NCI-H1105 (cell line): ENCODE data around the gene GPC1.

ENCODE experiments used
- DNase-seq: peaks from one replicate; lab custom pipeline; 2025; lab: John Stamatoyannopoulos, UW

GPC1 gene

DNA sequence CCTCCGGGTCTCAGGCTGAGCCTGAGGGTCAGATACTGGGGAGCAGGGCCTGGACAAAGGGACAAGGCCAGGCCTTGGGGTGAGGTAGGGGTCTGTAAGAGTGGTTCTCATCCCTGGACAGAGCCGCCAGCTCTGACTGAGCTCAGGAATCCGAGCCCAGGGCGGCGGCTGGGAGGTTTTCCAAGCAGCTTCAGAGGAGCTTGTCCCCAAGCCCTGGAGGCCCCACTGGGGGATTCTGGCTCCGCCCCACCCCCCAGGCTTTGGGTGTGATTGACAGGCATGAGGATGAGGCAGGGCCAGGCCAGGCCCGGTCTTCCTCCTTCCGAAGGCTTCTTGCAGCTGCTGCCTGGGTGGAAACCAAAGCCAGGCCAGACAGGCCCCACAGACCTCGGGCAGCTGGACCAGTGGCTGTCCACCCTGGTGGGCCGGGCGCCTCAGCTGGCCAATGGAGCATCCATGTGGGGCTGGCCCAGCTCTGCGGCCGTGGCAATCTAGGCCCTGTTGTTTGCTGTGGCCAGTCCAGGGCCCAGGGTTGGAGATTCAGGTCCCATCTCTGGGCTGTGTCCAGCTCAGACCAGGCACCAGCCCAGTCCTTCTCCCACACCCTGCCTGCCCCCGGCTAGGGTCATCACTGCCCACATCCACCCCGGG, 23.1 kb upstream of the GPC1 start:
- no peak for DNase-seq

- DNase-seq, result no peak
Measured at GRCh38 chr2:240412975-240413812, 22.3 kb upstream of the GPC1 start.

GRCh38 chr2:240413813-240414429, 21.5 kb upstream of the GPC1 start:
- DNase-seq, result no peak

GRCh38 chr2:240416821-240417220, 18.6 kb upstream of the GPC1 start:
- DNase-seq, result no peak

DNA sequence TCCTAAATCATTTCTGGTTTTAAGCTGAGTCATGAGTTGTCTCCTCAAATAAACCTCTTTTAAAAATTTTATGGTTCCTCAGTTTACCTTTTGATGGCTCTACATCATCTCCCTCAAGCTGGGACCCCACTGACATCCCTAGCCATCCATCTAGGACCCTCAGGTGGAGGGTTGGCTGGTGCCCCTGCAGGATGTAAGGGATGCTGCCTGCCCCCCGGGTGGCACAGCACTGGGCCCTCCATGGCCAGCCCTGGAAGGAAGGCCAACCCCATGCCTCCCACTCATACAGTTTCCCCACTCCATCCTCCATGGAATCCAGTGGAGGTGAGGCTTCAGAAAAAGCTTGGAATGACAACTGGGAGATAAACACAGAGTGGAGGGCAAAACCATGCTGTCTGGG, 17.2 kb upstream of the GPC1 start:
- DNase-seq, result no peak

GRCh38 chr2:240419271-240419670, 16.2 kb upstream of the GPC1 start:
- DNase-seq, result no peak

- no peak for DNase-seq
Measured at GRCh38 chr2:240419723-240420122, 15.7 kb upstream of the GPC1 start.

- DNase-seq, result no peak
Measured at GRCh38 chr2:240420206-240421104, 15.0 kb upstream of the GPC1 start.

DNA sequence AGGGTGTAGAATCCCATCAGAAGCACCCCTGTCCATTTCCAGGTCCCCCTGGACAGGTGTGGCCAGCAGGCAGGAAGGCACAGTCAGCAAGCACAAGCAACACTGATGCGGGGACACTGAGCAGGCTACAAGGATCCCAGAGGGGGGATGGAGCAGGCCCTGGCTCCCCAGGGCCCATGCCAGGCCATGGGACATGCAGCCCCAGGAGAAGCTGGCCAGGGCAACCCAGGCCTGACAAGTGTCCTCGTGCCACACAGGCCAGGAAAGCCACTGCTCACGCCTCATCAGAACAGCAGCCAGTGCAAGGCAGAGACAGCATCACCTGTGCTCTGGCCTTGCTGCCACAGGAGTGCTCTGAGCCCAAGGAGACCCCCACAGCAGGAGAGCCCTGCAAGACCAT, 14.1 kb upstream of the GPC1 start:
- DNase-seq, result no peak

DNA sequence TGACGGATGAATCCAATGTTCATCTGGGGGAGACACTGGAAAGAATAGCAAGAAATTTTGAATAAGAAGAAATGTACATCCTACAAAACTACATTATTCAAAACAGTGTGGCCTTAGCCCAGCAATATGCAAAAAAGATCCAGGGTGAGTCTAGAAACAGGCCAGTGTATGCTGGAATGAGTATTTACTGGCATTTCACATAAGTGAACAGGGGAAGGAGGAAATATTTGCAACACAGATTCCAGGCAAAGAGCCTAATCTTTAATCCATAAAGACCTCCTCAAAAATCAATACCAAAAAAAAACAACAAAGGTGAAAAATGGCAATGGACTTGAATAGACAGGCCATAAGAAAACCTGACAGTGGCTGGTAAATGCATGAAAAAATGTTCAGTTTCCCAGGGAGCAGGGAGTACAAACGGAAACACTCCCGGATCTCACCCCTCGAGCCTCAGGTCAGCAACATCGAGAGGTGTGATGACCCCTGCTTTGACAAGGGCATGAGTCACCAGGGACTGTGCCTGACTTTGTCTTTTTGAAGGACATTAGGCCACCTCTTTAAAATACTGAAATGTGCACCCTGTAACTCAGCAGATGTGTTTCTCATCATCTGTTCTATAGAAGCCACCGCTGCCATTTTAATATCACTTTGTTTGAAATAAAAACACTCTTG, 12.7 kb upstream of the GPC1 start:
- DNase-seq, result no peak

DNA sequence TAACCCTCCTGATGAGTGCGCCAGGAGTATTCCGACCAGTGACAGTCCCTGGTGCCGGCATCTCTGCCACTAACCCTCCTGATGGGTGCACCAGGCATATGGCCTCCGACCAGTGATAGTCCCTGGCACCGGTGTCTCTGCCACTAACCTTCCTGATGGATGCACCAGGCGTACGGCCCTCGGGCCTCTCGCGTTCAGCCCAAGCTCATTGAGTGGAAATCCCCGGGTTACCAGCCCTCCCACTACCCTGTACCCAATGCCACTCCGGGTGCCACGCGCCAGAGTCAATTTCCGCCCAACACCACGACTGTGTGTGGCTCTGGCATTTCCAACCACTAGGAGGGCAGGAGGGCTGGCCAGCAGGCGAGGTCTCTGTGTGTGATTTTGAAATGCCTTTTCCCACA, 11.7 kb upstream of the GPC1 start:
- DNase-seq, result no peak

- DNase-seq, result no peak
Measured at GRCh38 chr2:240424341-240425235, 10.9 kb upstream of the GPC1 start.

- no peak for DNase-seq
Measured at GRCh38 chr2:240425236-240425615, 10.2 kb upstream of the GPC1 start.

- DNase-seq, result no peak
Measured at GRCh38 chr2:240425697-240426096, 9.8 kb upstream of the GPC1 start.

DNA sequence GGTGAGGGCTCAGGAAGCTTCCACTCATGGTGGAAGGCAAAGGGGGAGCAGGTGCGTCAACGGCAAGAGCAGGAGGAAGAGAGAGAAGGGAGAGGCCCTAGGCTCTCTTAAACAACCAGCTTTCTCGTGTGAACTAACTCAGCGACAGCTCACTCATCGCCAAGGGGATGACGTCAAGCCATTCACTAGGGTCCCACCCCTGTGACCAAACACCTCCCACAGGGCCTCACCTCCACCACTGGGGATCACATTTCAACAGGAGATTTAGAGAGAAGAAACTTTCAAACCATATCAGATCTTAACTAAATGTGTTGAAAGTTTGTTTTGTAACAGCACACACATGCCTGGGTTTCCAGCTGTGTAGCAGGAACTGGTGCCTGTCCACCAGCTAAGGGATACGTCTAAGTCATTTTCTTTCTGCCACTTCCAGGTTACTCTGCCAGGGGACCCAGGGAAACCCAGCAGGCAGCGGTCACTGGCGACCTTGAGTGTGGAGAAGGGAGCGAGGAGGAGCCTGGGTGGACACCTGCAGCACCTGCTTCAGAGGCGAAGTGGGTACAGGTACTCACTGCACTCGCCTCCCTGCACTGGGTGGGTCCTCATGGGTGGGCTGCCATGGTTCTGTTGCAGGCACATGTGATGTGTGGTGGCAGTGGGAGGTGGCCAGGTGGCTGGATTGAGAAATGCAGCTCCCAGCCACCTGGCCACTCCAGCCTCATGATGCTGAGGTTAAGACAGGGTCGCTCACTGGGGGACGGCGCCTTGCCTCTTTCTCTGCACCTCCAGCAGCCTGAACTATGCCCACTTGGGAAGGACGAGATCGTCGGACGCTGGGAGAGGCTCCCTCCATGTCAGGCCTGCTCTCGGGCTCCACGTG, 8.4 kb upstream of the GPC1 start:
- DNase-seq, result no peak

- no peak for DNase-seq
Measured at GRCh38 chr2:240427729-240428128, 7.7 kb upstream of the GPC1 start.

GRCh38 chr2:240428245-240428644, 7.2 kb upstream of the GPC1 start:
- DNase-seq, result no peak

DNA sequence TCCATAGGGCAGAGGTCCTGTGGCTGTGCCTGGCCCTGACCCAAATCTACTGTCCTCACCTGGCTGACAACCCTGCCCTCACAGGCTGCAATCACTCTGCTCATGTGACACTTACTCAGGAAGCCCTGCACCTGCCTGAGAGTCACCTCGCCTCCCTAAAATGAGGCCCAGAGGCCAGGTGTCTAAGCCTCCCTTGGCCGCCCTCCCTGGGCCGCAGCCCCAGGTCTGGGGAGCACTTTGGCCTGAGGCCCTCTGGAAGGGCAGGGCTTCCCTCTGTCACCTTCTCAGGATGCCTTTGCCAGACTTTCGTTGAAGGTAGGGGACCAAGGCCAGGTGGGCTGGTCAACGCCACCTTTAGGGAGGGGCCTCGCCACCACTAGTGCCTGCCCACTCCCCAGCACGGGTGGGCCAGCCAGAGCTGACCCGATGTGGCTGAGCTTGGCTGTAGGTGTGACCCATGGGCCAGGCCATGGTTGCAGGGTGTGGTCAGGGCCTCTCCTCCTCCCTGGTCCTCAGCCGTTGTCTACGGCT, 6.1 kb upstream of the GPC1 start:
- no peak for DNase-seq

DNA sequence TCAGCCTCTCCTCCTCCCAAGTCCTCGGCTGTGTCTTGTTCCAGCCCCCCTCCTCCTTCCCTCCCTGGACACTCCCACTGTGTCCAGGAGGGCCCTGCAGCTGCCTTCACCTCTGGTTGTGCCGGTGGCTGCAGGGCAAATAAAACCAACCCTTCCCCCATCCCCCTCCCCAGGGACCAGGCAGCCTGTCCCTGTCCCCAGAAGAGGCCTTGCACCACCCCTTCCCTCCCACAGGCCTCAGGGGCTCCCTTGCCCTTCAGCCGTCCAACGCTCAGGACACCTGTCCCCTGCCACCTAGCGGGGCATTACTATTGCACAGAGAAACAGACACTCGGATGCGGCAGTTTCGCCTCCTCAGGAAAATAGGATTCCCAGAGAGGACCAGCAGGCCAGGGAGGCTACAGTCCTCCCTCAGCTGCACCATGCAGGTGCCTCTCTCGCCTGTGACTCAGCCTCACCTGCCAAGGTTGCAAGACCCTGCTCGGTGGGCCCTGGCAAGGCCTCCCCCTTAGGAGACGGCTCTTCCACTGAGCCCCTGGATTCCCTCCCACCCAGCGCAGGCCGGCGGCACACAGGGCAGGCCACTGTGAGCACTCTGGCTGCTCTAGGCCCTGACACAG, 5.5 kb upstream of the GPC1 start:
- no peak for DNase-seq
